ENCODE results near the gene OR14K1.
"Not testable (repeated sequence)": the region's sequence is repeated elsewhere in the genome, so short reads cannot be mapped to it uniquely, and the experiment has no call there.

The OR14K1 gene

GRCh38 chr1:247738315-247738714, at the start of gene OR14K1:
TSS of gene OR14K1 (plus strand) at chr1:247738615. CDS start at chr1:247738615, 0 bp downstream.
- DNase-seq: no peak

- DNase-seq: no peak
Observed at GRCh38 chr1:247701338-247701737, 37.1 kb upstream of the OR14K1 start.

- DNase-seq: not testable (repeated sequence)
Observed at GRCh38 chr1:247710681-247711080, 27.7 kb upstream of the OR14K1 start.

- no peak for DNase-seq
Observed at GRCh38 chr1:247713753-247714152, 24.7 kb upstream of the OR14K1 start.

GRCh38 chr1:247716546-247716945, 21.9 kb upstream of the OR14K1 start, which contains the start of gene OR6F1:
TSS of gene OR6F1 (minus strand) at chr1:247716646. CDS start at chr1:247712755, 3,891 bp downstream.
- DNase-seq: no peak

- DNase-seq: no peak
Observed at GRCh38 chr1:247721222-247721621, 17.2 kb upstream of the OR14K1 start.

GRCh38 chr1:247740721-247741120, 2.3 kb downstream of the OR14K1 start:
- DNase-seq: no peak

- no peak for DNase-seq
Observed at GRCh38 chr1:247741756-247742155, 3.3 kb downstream of the OR14K1 start.

GRCh38 chr1:247742215-247742760, 3.9 kb downstream of the OR14K1 start:
- peak; percentile 7 for DNase-seq

- DNase-seq: no peak
Observed at GRCh38 chr1:247746391-247746935, 8.0 kb downstream of the OR14K1 start.

GRCh38 chr1:247747616-247748015, 9.2 kb downstream of the OR14K1 start:
- peak; percentile 1 for DNase-seq

GRCh38 chr1:247748041-247748440, 9.6 kb downstream of the OR14K1 start, which contains the start of gene OR14A2:
TSS of gene OR14A2 (minus strand) at chr1:247748141.
- no peak for DNase-seq

GRCh38 chr1:247749870-247750269, 11.5 kb downstream of the OR14K1 start:
- no peak for DNase-seq

- not testable (repeated sequence) for DNase-seq
Observed at GRCh38 chr1:247754311-247754710, 15.9 kb downstream of the OR14K1 start.

GRCh38 chr1:247760456-247760855, 22.0 kb downstream of the OR14K1 start, which contains the start of gene OR1C1:
TSS of gene OR1C1 (minus strand) at chr1:247760556. CDS start at chr1:247758406, 2,150 bp downstream.
- no peak for DNase-seq

- DNase-seq: no peak
Observed at GRCh38 chr1:247769603-247770002, 31.2 kb downstream of the OR14K1 start.
